GM23338 (cell line): Measurements from ENCODE around the gene TENM3. TPM values are rescaled to one million over a fixed set of nuclear protein-coding genes. Genes with fewer than 3 reads are reported as not detected.

Source experiments
- ATAC-seq: fragments of 200-7000 bp; cut with Tn5 transposase; 3 replicates; pipeline ENCODE4 v1.9.1; 2020
- DNase-seq: peaks from one replicate; pipeline ENCODE4 v3.0.0-alpha.2; 2015; ENCODE audit warnings: low spot score
- H2AFZ ChIP-seq: fragments of 200-600 bp; sonication (generic); 2 replicates; pipeline ENCODE4 v1.8.0; 2016; ENCODE audit warnings: antibody characterized with exemption, mild to moderate bottlenecking, moderate library complexity
- H3F3A ChIP-seq: fragments of 200-600 bp; sonication (generic); replicated peaks from 2 replicates; pipeline ENCODE4 v1.8.0; 2017; ENCODE audit warnings: antibody characterized with exemption, mixed run types, low read depth
- H3K27ac ChIP-seq: fragments of 200-600 bp; sonication (generic); 2 replicates; pipeline ENCODE4 v1.6.1; 2016; ENCODE audit warnings: low read depth
- H3K27me3 ChIP-seq: fragments of 200-600 bp; sonication (generic); 2 replicates; pipeline ENCODE4 v1.8.0; 2016; ENCODE audit warnings: mild to moderate bottlenecking, mixed run types, moderate library complexity; ENCODE audit not compliant: insufficient read depth
- H3K36me3 ChIP-seq: fragments of 200-600 bp; sonication (generic); 2 replicates; pipeline ENCODE4 v1.8.0; 2016; ENCODE audit warnings: mild to moderate bottlenecking; ENCODE audit not compliant: insufficient read depth
- H3K4me1 ChIP-seq: fragments of 200-600 bp; sonication (generic); 2 replicates; pipeline ENCODE4 v1.8.0; 2016; ENCODE audit warnings: mild to moderate bottlenecking, moderate library complexity; ENCODE audit not compliant: insufficient read depth
- H3K4me2 ChIP-seq: fragments of 200-600 bp; sonication (generic); 2 replicates; pipeline ENCODE4 v1.7.1; 2017; ENCODE audit warnings: mixed run types
- H3K4me3 ChIP-seq: fragments of 200-600 bp; sonication (generic); 2 replicates; pipeline ENCODE4 v1.6.1; 2016; ENCODE audit warnings: mixed run types
- H3K79me2 ChIP-seq: fragments of 200-600 bp; sonication (generic); replicated peaks from 2 replicates; pipeline ENCODE4 v1.8.0; 2017; ENCODE audit warnings: mild to moderate bottlenecking; ENCODE audit not compliant: insufficient read depth
- H3K9me2 ChIP-seq: fragments of 200-600 bp; sonication (generic); 2 replicates; pipeline ENCODE4 v1.8.0; 2017; ENCODE audit not compliant: insufficient read depth
- H4K20me1 ChIP-seq: fragments of 200-600 bp; sonication (generic); replicated peaks from 2 replicates; pipeline ENCODE4 v1.8.0; 2017; ENCODE audit warnings: mild to moderate bottlenecking; ENCODE audit not compliant: insufficient read depth
- H3K27ac Mint-ChIP-seq: 2 replicates; pipeline ENCODE4 v1.8.0; 2020; ENCODE audit warnings: inconsistent platforms, mild to moderate bottlenecking, moderate library complexity, mixed read lengths
- H3K27me3 Mint-ChIP-seq: 3 replicates; pipeline ENCODE4 v1.8.0; 2022; ENCODE audit warnings: low read depth, mild to moderate bottlenecking, moderate library complexity, mixed read lengths, inconsistent platforms; ENCODE audit not compliant: insufficient read depth, poor library complexity
- H3K36me3 Mint-ChIP-seq: 3 replicates; pipeline ENCODE4 v1.8.0; 2021; ENCODE audit warnings: low read depth, mild to moderate bottlenecking, inconsistent platforms, moderate library complexity, mixed read lengths
- H3K4me1 Mint-ChIP-seq: 3 replicates; pipeline ENCODE4 v1.8.0; 2020; ENCODE audit warnings: mild to moderate bottlenecking, inconsistent platforms, mixed read lengths
- H3K4me3 Mint-ChIP-seq: 3 replicates; pipeline ENCODE4 v1.8.0; 2021; ENCODE audit warnings: moderate library complexity, mild to moderate bottlenecking, inconsistent platforms, mixed read lengths
- H3K9me3 Mint-ChIP-seq: 3 replicates; pipeline ENCODE4 v1.8.0; 2020; ENCODE audit warnings: moderate library complexity, mild to moderate bottlenecking, inconsistent platforms, mixed read lengths
- CREB1 ChIP-seq: fragments of 250-450 bp; sonication (Bioruptor Pico); IDR thresholded peaks from 2 replicates; pipeline ENCODE4 v1.5.0; 2020; ENCODE audit warnings: low read depth, mild to moderate bottlenecking, moderate library complexity
- CTCF ChIP-seq, 2 experiments: fragments of 200-600 bp in 1 of 2; sonication (generic) in 1 of 2; conservative IDR thresholded peaks; 2 replicates each; pipeline versions ENCODE4 v1.5.1 to v1.6.1; 2016 to 2017; ENCODE audit warnings: antibody characterized with exemption in 2 of 2, low read depth in 2 of 2, mild to moderate bottlenecking in 2 of 2, moderate library complexity in 1 of 2
- ETS1 ChIP-seq: IDR thresholded peaks from 2 replicates; pipeline ENCODE4 v1.6.1; 2016; ENCODE audit warnings: antibody characterized with exemption
- EZH2 ChIP-seq: fragments of 200-600 bp; sonication (generic); IDR thresholded peaks from one replicate; pipeline ENCODE4 v1.8.0; 2017; ENCODE audit warnings: antibody characterized with exemption, mild to moderate bottlenecking, low read depth; ENCODE audit not compliant: unreplicated experiment
- EZH2phosphoT487 ChIP-seq: fragments of 200-600 bp; sonication (generic); IDR thresholded peaks from one replicate; pipeline ENCODE4 v1.8.1; 2018; ENCODE audit warnings: antibody characterized with exemption; ENCODE audit not compliant: unreplicated experiment
- JUNB ChIP-seq: IDR thresholded peaks from one replicate; pipeline ENCODE4 v1.6.1; 2016; ENCODE audit warnings: antibody characterized with exemption; ENCODE audit not compliant: unreplicated experiment
- POLR2AphosphoS5 ChIP-seq: IDR thresholded peaks from 2 replicates; pipeline ENCODE4 v1.6.1; 2016; ENCODE audit warnings: antibody characterized with exemption, low read depth
- REST ChIP-seq: IDR thresholded peaks from one replicate; pipeline ENCODE4 v1.6.1; 2018; ENCODE audit warnings: antibody characterized with exemption; ENCODE audit not compliant: unreplicated experiment
- ZNF114 ChIP-seq: fragments of 250-450 bp; sonication (Bioruptor Pico); IDR thresholded peaks from 2 replicates; pipeline ENCODE4 v1.5.0; 2020; ENCODE audit warnings: mild to moderate bottlenecking, moderate library complexity
- ZNF331 ChIP-seq: fragments of 250-450 bp; sonication (Bioruptor Pico); IDR thresholded peaks from 2 replicates; pipeline ENCODE4 v1.5.0; 2020; ENCODE audit warnings: low read depth, mild to moderate bottlenecking, moderate library complexity
- ZNF462 ChIP-seq: fragments of 250-450 bp; sonication (Bioruptor Pico); IDR thresholded peaks from 2 replicates; pipeline ENCODE4 v1.5.0; 2020; ENCODE audit warnings: mild to moderate bottlenecking, moderate library complexity
- polyA plus RNA-seq: library from polyadenylated mRNA; unstranded; fragments of >200 nt; fragmentation: Nextera tagmentation; extraction: Ambion mirVana; gene quantifications from 2 replicates; pipeline ENCODE4 v1.2.1, GENCODE V29; 2016
- total RNA-seq: library from RNA; depleted of rRNA; stranded (reverse); fragments of >200 nt; shearing (Covaris generic); gene quantifications from 2 replicates; pipeline ENCODE4 v1.2.3, GENCODE V29; 2014

Gene TENM3
- total and polyA plus RNA-seq, 2 experiments from 2014 or later = 22.2 to 128 TPM

GRCh38 chr4:182711211-182711610 lies 468.0 kb downstream of the TENM3 start (continued):
- TF ChIP-seq REST (no peak), EZH2phosphoT487 (no peak), ZNF331 (CRISPR knock-in tag) (no peak), ETS1 (no peak)

DNA sequence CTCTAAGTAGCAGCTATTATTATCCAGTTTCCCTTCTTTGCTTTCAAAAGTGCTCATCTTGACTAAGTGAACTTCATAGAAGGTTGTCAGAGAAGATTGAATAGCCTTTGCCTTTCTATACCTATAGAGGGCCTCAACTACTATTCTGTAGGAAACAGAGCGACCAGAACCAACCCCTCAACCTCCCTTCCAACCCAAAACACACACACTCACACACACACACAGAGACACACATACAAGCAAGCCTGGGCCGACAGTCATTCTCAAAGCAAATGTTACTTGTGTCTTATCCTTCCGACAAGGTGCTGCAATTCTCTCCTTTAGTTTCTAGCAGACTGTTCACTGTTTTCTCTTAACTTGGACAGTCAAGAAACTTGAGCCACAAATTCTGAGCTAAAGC lies 472.3 kb downstream of the TENM3 start:
- Histone ChIP-seq H3F3A (no peaks in the 10 kb centered on the region), H3K4me3 (peak overlapping the region; percentile 13; the same call in 1 of the 2 replicates), H3K9me2 (no peaks in the 10 kb centered on the region), H3K27me3 (no peaks in the 10 kb centered on the region), H3K79me2 (no peaks in the 10 kb centered on the region), H4K20me1 (no peaks in the 10 kb centered on the region), H3K4me2 (peak overlapping the region; percentile 46), H3K4me1 (peaks cover 14% of the 10 kb centered on the region), H2AFZ (no peak overlapping the region), H3K36me3 (no peaks in the 10 kb centered on the region), H3K27ac (no peak overlapping the region; the same call in 1 of the 2 replicates)
- Mint-ChIP-seq H3K27ac (peak overlapping the region; percentile 78), H3K9me3 (no peaks in the 10 kb centered on the region), H3K36me3 (peaks cover 9% of the 10 kb centered on the region), H3K27me3 (no peaks in the 10 kb centered on the region), H3K4me3 (peak overlapping the region; percentile 0; the same call in 1 of the 3 replicates), H3K4me1 (peaks cover 20% of the 10 kb centered on the region)
- ATAC-seq = peak; percentile 76
- no peak for DNase-seq
- TF ChIP-seq ETS1 (no peak), JUNB (no peak), EZH2 (no peak), CREB1 (CRISPR knock-in tag) (no peak), ZNF462 (CRISPR knock-in tag) (no peak), CTCF (conservative IDR thresholded peaks at IDR 0.05; ENCODE audit: low read depth in 2 of 2) (no peak), EZH2phosphoT487 (no peak), ZNF114 (CRISPR knock-in tag) (no peak), POLR2AphosphoS5 (no peak), ZNF331 (CRISPR knock-in tag) (no peak)
